ENCODE results near the gene F11.
"Not testable (repeated sequence)": the region's sequence is repeated elsewhere in the genome, so short reads cannot be mapped to it uniquely, and the experiment has no call there.

F11 gene

GRCh38 chr4:186236126-186236525 lies 29.9 kb upstream of the F11 start (continued):
- no peak for TF ChIP-seq CSRNP3 (CRISPR knock-in tag; IDR thresholded peaks at IDR 0.05)
- TF ChIP-seq SNAI2 (CRISPR knock-in tag; IDR thresholded peaks at IDR 0.05): no peak
- TF ChIP-seq CSDC2 (CRISPR knock-in tag; IDR thresholded peaks at IDR 0.05): no peak
- TF ChIP-seq TSHZ2 (CRISPR knock-in tag; IDR thresholded peaks at IDR 0.05): no peak
- TF ChIP-seq BACH2 (CRISPR knock-in tag; IDR thresholded peaks at IDR 0.05; ENCODE audit: borderline replicate concordance): no peak
- no peak for TF ChIP-seq ZFP30 (CRISPR knock-in tag; IDR thresholded peaks at IDR 0.05)
- TF ChIP-seq ISL1 (CRISPR knock-in tag; IDR thresholded peaks at IDR 0.05): no peak
- TF ChIP-seq ZFP3 (CRISPR knock-in tag; IDR thresholded peaks at IDR 0.05): no peak

- ATAC-seq: no peak
- no peak for TF ChIP-seq ZNF70 (CRISPR knock-in tag; IDR thresholded peaks at IDR 0.05)
- no peak for TF ChIP-seq BACH2 (CRISPR knock-in tag; IDR thresholded peaks at IDR 0.05; ENCODE audit: borderline replicate concordance)
- TF ChIP-seq ESRRG (CRISPR knock-in tag; IDR thresholded peaks at IDR 0.05): no peak
Observed at GRCh38 chr4:186240452-186240847, 25.5 kb upstream of the F11 start.

GRCh38 chr4:186240848-186241491 lies 25.0 kb upstream of the F11 start:
- TF ChIP-seq ESRRG (CRISPR knock-in tag; IDR thresholded peaks at IDR 0.05) (no peak), CSDC2 (CRISPR knock-in tag; IDR thresholded peaks at IDR 0.05) (no peak), CREB5 (CRISPR knock-in tag; IDR thresholded peaks at IDR 0.05; ENCODE audit: low read depth) (no peak), ARNTL (CRISPR knock-in tag; IDR thresholded peaks at IDR 0.05; ENCODE audit: borderline replicate concordance, low read depth) (no peak), ZNF565 (CRISPR knock-in tag; conservative IDR thresholded peaks at IDR 0.05; ENCODE audit: low read depth) (no peak)
- ATAC-seq: no peak

GRCh38 chr4:186241616-186242015 lies 24.4 kb upstream of the F11 start:
- no peak for ATAC-seq
- TF ChIP-seq ARNTL (CRISPR knock-in tag; IDR thresholded peaks at IDR 0.05; ENCODE audit: borderline replicate concordance, low read depth) (no peak), ESRRG (CRISPR knock-in tag; IDR thresholded peaks at IDR 0.05) (no peak), PATZ1 (CRISPR knock-in tag; IDR thresholded peaks at IDR 0.05; ENCODE audit: borderline replicate concordance) (no peak), SNAI2 (CRISPR knock-in tag; IDR thresholded peaks at IDR 0.05) (no peak), CREB5 (CRISPR knock-in tag; IDR thresholded peaks at IDR 0.05; ENCODE audit: low read depth) (no peak), GLIS3 (CRISPR knock-in tag; IDR thresholded peaks at IDR 0.05) (no peak), TSHZ2 (CRISPR knock-in tag; IDR thresholded peaks at IDR 0.05) (no peak), ISL1 (CRISPR knock-in tag; IDR thresholded peaks at IDR 0.05) (no peak), ZFP30 (CRISPR knock-in tag; IDR thresholded peaks at IDR 0.05) (no peak), ZNF565 (CRISPR knock-in tag; conservative IDR thresholded peaks at IDR 0.05; ENCODE audit: low read depth) (no peak), OSR1 (CRISPR knock-in tag; IDR thresholded peaks at IDR 0.05) (no peak), ZFP3 (CRISPR knock-in tag; IDR thresholded peaks at IDR 0.05) (no peak), BACH2 (CRISPR knock-in tag; IDR thresholded peaks at IDR 0.05; ENCODE audit: borderline replicate concordance) (no peak), POU6F1 (CRISPR knock-in tag; IDR thresholded peaks at IDR 0.05; ENCODE audit: borderline replicate concordance, low read depth) (no peak), ZC3H10 (CRISPR knock-in tag; IDR thresholded peaks at IDR 0.05) (no peak), ZNF8 (CRISPR knock-in tag; IDR thresholded peaks at IDR 0.05) (no peak), CSDC2 (CRISPR knock-in tag; IDR thresholded peaks at IDR 0.05) (no peak), TCF4 (CRISPR knock-in tag; IDR thresholded peaks at IDR 0.05; ENCODE audit: borderline replicate concordance) (no peak)

GRCh38 chr4:186242031-186242430 lies 24.0 kb upstream of the F11 start:
- ATAC-seq: not testable (repeated sequence)
